Hepatocyte (in vitro differentiated cells): ENCODE measurements around the gene C1orf198.

Experiments
- CTCF ChIP-seq: fragments of 200-600 bp; sonication (generic); IDR thresholded peaks from 2 replicates; pipeline ENCODE4 v1.5.1; 2016; ENCODE audit warnings: antibody characterized with exemption, mild to moderate bottlenecking; ENCODE audit not compliant: poor library complexity
- EZH2 ChIP-seq: fragments of 200-600 bp; sonication (generic); IDR thresholded peaks from 2 replicates; pipeline ENCODE4 v1.6.1; 2016; ENCODE audit warnings: antibody characterized with exemption, mild to moderate bottlenecking, borderline replicate concordance
- EZH2phosphoT487 ChIP-seq: fragments of 200-600 bp; sonication (generic); IDR thresholded peaks from one replicate; pipeline ENCODE4 v1.6.1; 2018; ENCODE audit warnings: antibody characterized with exemption, mild to moderate bottlenecking, low read depth, moderate library complexity; ENCODE audit not compliant: unreplicated experiment, severe bottlenecking

GRCh38 chr1:230818901-230819300 lies 49.4 kb downstream of the C1orf198 start:
- TF ChIP-seq CTCF = no peak
- no peak for TF ChIP-seq EZH2phosphoT487
- TF ChIP-seq EZH2 = no peak
